Measurements from ENCODE around the gene PIK3C2G. TPM values are rescaled to one million over a fixed set of nuclear protein-coding genes. Genes with fewer than 3 reads are reported as not detected.
A peak's percentile ranks its signal among the peaks of the same experiment; 100 is the strongest.

Gene PIK3C2G
- total RNA-seq = under 1 TPM in 3 of 4 donors, not detected in 1; 0.10 to 0.88 (median 0.40) TPM

GRCh38 chr12:18261273-18261672 is at the start of gene PIK3C2G:
Gene PIK3C2G (plus strand): TSS chr12:18261518. CDS start chr12:18282082, 20,564 bp downstream.
- TF ChIP-seq POLR2A (IDR thresholded peaks at IDR 0.05) (no peak), CTCF (IDR thresholded peaks at IDR 0.05) (no peak)
- H3K9me3 ChIP-seq = no peaks in the 10 kb centered on the region
- no peak within 1 kb of the TSS for H3K27ac ChIP-seq
- no peaks in the 10 kb centered on the region for H3K27me3 ChIP-seq
- H3K36me3 ChIP-seq = no peaks in the 10 kb centered on the region
- WGBS, 2 donors = 69% methylated on average over 7 of the region's 7 CpGs
- intact Hi-C loops (cut with DNase I) = no loop called here
- DNase-seq = no peak
- no peak within 1 kb of the TSS for H3K4me3 ChIP-seq (replicated peaks in 1 of 3)
- H3K4me1 ChIP-seq = no peaks in the 10 kb centered on the region

DNA sequence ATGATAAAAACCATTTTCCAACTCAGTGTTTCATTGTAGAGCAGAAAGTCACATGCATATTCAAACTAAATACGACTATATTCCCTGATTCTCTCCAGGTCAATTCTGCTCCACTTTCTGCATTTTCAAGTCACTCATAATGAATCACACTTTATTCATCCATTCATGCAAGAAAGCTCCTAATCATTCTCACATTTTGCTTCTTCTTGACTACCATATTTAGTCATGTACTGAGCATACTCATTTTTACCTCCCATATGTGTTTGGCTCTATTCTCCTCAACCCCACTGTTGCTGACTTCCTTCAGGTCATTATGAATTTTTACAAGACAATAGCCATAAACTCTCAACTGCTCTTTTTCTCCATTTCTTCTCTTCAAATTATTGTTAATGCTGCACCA is 43.4 kb upstream of the PIK3C2G start:
- DNase-seq = no peak
- TF ChIP-seq CTCF (IDR thresholded peaks at IDR 0.05) (no peak), POLR2A (IDR thresholded peaks at IDR 0.05) (no peak)
- Histone ChIP-seq H3K4me1 (no peaks in the 10 kb centered on the region), H3K36me3 (no peaks in the 10 kb centered on the region), H3K9me3 (no peaks in the 10 kb centered on the region), H3K27ac (no peak overlapping the region), H3K27me3 (no peaks in the 10 kb centered on the region), H3K4me3 (replicated peaks in 1 of 3) (no peak overlapping the region)
- intact Hi-C loops (cut with DNase I) = no loop called here
- WGBS, 2 donors = 84 to 89% methylated on average over 1 of the region's 1 CpG

DNA sequence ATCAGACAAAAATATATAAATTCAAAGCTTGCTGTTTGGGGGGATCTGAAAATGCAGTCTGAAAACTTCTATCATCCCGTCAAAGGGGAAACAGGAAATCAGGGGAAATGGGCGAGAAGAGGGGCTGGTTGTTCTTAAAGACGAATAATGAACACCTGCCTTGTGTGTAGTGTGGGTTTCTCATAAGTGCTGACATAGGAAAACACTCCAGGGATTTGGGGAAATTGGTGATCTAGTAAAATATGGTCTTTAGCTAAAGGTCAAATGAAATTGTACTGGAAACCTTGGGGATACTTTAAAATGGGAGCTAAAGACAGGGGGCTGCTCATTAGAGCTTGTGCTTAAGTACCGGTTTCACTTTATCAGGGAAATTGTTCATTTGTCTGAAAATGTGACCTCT is 39.6 kb upstream of the PIK3C2G start:
- intact Hi-C loops (cut with DNase I) = no loop called here
- WGBS, 2 donors = 74% methylated on average over 4 of the region's 4 CpGs
- H3K4me3 ChIP-seq (replicated peaks in 1 of 3) = no peak overlapping the region
- no peak overlapping the region for H3K27ac ChIP-seq
- no peak for DNase-seq
- no peaks in the 10 kb centered on the region for H3K27me3 ChIP-seq
- no peaks in the 10 kb centered on the region for H3K4me1 ChIP-seq
- no peaks in the 10 kb centered on the region for H3K9me3 ChIP-seq
- H3K36me3 ChIP-seq = no peaks in the 10 kb centered on the region
- TF ChIP-seq POLR2A (IDR thresholded peaks at IDR 0.05) (no peak), CTCF (IDR thresholded peaks at IDR 0.05) (no peak)

GRCh38 chr12:18222699-18223098 is 38.6 kb upstream of the PIK3C2G start:
- no peak overlapping the region for H3K4me3 ChIP-seq (replicated peaks in 1 of 3)
- no peak for TF ChIP-seq CTCF (IDR thresholded peaks at IDR 0.05)
- TF ChIP-seq POLR2A (IDR thresholded peaks at IDR 0.05) = no peak
- DNase-seq = no peak
- no peaks in the 10 kb centered on the region for H3K9me3 ChIP-seq
- H3K27me3 ChIP-seq = no peaks in the 10 kb centered on the region
- intact Hi-C loops (cut with DNase I) = no loop called here
- H3K4me1 ChIP-seq = no peaks in the 10 kb centered on the region
- WGBS, 2 donors = 97% methylated on average over 1 of the region's 1 CpG
- H3K27ac ChIP-seq = no peak overlapping the region
- no peaks in the 10 kb centered on the region for H3K36me3 ChIP-seq

- H3K27me3 ChIP-seq = no peaks in the 10 kb centered on the region
- DNase-seq = no peak
- H3K4me3 ChIP-seq (replicated peaks in 1 of 3) = no peak overlapping the region
- peak in 2 of 6 experiments; percentile 19 to 31 for TF ChIP-seq CTCF (IDR thresholded peaks at IDR 0.05)
- TF ChIP-seq POLR2A (IDR thresholded peaks at IDR 0.05) = no peak
- no peaks in the 10 kb centered on the region for H3K4me1 ChIP-seq
- H3K27ac ChIP-seq = no peak overlapping the region
- no peaks in the 10 kb centered on the region for H3K9me3 ChIP-seq
- no peaks in the 10 kb centered on the region for H3K36me3 ChIP-seq
- intact Hi-C loops (cut with DNase I) = no loop called here
Measured at GRCh38 chr12:18224745-18225144, 36.6 kb upstream of the PIK3C2G start.

All from thyroid gland (tissue), 4 donors.